ENCODE data around the gene CARD19. TPM values are rescaled to one million over a fixed set of nuclear protein-coding genes. Genes with fewer than 3 reads are reported as not detected.
"Not testable (repeated sequence)": the region's sequence is repeated elsewhere in the genome, so short reads cannot be mapped to it uniquely, and the experiment has no call there.

CARD19 gene
- total and polyA plus RNA-seq, 8 donors = 4.3 to 20.4 (median 8.1) TPM

DNA sequence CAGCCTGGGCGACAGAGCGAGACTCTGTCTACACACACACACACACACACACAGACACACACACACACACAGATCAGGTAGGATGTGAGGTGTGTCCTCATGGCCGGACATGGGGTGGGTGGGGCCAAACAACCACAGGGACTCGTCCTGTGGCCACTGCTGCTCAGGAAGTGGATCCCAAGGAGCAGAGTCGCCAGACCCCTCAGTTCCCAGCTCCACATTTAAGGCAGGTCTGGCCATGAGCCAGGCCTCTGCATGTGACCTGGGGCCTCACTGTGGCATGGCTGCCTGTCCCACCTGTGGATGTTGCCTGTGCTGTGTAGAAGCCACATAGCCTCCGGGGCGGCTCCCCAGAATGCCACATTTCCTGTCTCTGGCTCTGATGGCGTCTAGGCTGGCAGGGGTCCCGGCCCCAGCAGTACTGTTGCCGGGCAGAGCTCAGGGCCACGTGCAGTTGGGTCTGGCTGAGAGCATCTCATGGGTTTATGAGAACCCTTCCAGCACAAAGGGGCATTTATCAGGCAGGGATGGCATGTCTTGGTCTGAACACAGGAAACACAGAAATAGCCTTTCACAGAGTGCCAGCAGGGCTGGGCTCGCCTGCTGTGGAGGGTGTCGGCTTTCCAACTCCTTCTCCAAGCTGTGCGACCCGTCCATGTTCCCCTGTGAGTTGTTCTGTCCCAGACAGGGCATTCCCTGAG lies 48.0 kb downstream of the CARD19 start:
- ATAC-seq (peak; percentile 44 to 72 (median 58)), FAIRE-seq (no peak), DNase-seq (peak in 2 of 6 donors; percentile 35 to 70)
- WGBS, 2 donors = 60 to 66% methylated on average over 15 of the region's 15 CpGs
- H3K27ac ChIP-seq = peak overlapping the region in 2 of 4 donors; percentile 19 to 22
- no peaks in the 10 kb centered on the region for H3K36me3 ChIP-seq
- H3K4me3 ChIP-seq = no peak overlapping the region
- intact Hi-C loops (cut with DNase I) = no loop called here
- no peaks in the 10 kb centered on the region for H3K4me1 ChIP-seq
- TF ChIP-seq, protein P1, sequence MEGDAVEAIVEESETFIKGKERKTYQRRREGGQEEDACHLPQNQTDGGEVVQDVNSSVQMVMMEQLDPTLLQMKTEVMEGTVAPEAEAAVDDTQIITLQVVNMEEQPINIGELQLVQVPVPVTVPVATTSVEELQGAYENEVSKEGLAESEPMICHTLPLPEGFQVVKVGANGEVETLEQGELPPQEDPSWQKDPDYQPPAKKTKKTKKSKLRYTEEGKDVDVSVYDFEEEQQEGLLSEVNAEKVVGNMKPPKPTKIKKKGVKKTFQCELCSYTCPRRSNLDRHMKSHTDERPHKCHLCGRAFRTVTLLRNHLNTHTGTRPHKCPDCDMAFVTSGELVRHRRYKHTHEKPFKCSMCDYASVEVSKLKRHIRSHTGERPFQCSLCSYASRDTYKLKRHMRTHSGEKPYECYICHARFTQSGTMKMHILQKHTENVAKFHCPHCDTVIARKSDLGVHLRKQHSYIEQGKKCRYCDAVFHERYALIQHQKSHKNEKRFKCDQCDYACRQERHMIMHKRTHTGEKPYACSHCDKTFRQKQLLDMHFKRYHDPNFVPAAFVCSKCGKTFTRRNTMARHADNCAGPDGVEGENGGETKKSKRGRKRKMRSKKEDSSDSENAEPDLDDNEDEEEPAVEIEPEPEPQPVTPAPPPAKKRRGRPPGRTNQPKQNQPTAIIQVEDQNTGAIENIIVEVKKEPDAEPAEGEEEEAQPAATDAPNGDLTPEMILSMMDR (IDR thresholded peaks at IDR 0.05) = no peak
- no peaks in the 10 kb centered on the region for H3K27me3 ChIP-seq
- H3K9me3 ChIP-seq = no peaks in the 10 kb centered on the region

GRCh38 chr9:93146696-93147095 lies 50.7 kb downstream of the CARD19 start:
- H3K4me1 ChIP-seq; H3K4me3 ChIP-seq; FAIRE-seq; ATAC-seq; H3K27ac ChIP-seq; H3K9me3 ChIP-seq; H3K27me3 ChIP-seq; H3K36me3 ChIP-seq; intact Hi-C loops (cut with DNase I); DNase-seq: not testable (repeated sequence)
- 87 to 93% methylated on average over 6 of the region's 6 CpGs for WGBS, 2 donors

DNA sequence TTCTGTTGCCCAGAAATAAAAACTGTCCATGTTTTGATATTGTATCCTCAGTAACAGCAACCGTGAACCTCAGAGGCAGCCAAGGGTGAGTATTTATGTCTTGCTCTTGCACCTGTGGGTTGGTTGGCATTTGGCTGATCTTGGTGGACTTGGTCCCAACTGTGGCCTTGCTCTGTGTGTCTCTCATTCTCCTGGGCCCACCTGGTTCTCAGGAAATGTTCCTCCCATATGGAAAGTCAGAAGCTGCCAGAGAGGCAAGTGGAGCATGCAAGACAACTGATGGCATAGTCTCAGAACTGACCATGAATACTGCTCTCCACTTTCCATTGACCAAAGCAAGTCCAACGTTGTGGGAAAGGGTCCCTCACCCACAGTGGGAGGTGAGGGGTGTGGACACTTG lies 51.6 kb downstream of the CARD19 start:
- no peaks in the 10 kb centered on the region for H3K4me1 ChIP-seq
- WGBS, 2 donors = 59 to 64% methylated on average over 2 of the region's 2 CpGs
- no peaks in the 10 kb centered on the region for H3K27me3 ChIP-seq
- H3K27ac ChIP-seq = no peak overlapping the region
- no peaks in the 10 kb centered on the region for H3K9me3 ChIP-seq
- no peaks in the 10 kb centered on the region for H3K36me3 ChIP-seq
- TF ChIP-seq, protein P1 (IDR thresholded peaks at IDR 0.05) = no peak
- intact Hi-C loops (cut with DNase I) = no loop called here
- ATAC-seq (no peak), FAIRE-seq (no peak), DNase-seq (no peak)
- H3K4me3 ChIP-seq = no peak overlapping the region

GRCh38 chr9:93148721-93149120 lies 52.7 kb downstream of the CARD19 start:
- ATAC-seq = no peak
- intact Hi-C loops (cut with DNase I) = no loop called here

DNA sequence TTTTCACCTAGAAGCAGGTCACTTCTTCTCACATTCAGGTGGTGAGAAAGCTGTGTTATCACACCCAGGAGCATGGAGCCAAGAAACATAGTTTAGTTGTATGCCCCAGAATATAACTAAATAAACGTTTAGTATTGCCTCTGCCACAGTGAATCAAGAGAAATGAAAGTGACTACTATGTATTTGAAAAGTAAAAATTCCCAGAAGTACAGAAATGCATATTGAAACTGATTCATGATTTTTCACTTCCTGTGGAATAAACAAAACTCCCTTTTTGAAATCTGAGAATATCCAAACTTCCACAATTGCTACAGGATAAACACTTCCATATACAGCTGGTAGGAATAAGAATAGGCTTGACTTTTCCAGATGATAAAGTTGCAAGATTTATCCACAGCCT lies 53.3 kb downstream of the CARD19 start:
- no peak overlapping the region for H3K27ac ChIP-seq
- no peaks in the 10 kb centered on the region for H3K4me1 ChIP-seq
- H3K4me3 ChIP-seq = no peak overlapping the region
- FAIRE-seq (no peak), ATAC-seq (no peak), DNase-seq (no peak)
- TF ChIP-seq, protein P1 (IDR thresholded peaks at IDR 0.05) = no peak
- H3K27me3 ChIP-seq = no peaks in the 10 kb centered on the region
- H3K36me3 ChIP-seq = no peaks in the 10 kb centered on the region
- intact Hi-C loops (cut with DNase I) = no loop called here
- 23 to 26% methylated on average over 1 of the region's 1 CpG for WGBS, 2 donors
- H3K9me3 ChIP-seq = no peaks in the 10 kb centered on the region

More at GRCh38 chr9:93148721-93149120, 52.7 kb downstream of the CARD19 start:
- Histone ChIP-seq H3K9me3 (no peaks in the 10 kb centered on the region), H3K27ac (no peak overlapping the region), H3K27me3 (no peaks in the 10 kb centered on the region), H3K36me3 (no peaks in the 10 kb centered on the region), H3K4me3 (no peak overlapping the region), H3K4me1 (no peaks in the 10 kb centered on the region)
- WGBS, 2 donors = 85 to 91% methylated on average over 2 of the region's 2 CpGs
- no peak for FAIRE-seq
- DNase-seq = no peak
- TF ChIP-seq, protein P1 (IDR thresholded peaks at IDR 0.05) = no peak

Measured in pancreas (tissue), 10 donors.